ENCODE data around the gene CPNE6.

Gene CPNE6

DNA sequence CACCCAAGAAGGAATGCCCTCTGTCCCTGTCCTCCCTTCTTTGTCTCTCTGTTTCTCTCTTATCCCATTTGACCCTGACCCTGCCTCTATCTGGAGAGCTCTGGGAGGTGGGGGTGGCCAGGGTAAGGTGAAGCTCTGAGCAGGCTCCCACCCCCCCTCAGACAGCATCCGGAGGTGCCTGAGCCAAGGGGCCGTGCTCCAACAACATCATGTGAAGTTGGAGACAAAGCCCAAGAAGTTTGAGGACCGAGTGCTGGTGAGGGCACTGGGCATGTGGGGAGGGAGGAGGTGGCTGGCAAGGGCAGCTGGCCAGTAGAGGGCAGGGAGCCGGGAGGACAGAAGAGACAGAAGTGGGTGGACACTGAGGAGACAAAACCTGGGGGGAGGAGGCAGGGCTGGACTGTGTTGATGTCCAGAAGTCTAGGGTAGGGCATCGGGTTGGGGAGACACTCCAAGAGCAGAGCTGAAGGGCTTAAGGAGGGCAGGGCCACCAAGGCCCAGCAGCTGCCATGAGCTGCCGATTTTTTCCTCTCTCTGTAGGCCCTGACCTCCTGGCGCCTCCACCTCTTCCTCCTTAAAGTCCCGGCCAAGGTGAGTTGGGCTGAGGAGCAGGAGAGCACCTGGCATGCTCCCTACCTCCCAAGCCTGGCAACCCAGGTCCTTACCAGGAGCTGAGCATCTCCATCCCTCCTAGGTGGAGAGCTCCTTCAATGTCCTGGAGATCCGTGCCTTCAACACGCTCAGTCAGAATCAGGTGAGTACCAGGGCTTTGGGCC is 17.6 kb upstream of the CPNE6 start:
- TF ChIP-seq, protein P1, sequence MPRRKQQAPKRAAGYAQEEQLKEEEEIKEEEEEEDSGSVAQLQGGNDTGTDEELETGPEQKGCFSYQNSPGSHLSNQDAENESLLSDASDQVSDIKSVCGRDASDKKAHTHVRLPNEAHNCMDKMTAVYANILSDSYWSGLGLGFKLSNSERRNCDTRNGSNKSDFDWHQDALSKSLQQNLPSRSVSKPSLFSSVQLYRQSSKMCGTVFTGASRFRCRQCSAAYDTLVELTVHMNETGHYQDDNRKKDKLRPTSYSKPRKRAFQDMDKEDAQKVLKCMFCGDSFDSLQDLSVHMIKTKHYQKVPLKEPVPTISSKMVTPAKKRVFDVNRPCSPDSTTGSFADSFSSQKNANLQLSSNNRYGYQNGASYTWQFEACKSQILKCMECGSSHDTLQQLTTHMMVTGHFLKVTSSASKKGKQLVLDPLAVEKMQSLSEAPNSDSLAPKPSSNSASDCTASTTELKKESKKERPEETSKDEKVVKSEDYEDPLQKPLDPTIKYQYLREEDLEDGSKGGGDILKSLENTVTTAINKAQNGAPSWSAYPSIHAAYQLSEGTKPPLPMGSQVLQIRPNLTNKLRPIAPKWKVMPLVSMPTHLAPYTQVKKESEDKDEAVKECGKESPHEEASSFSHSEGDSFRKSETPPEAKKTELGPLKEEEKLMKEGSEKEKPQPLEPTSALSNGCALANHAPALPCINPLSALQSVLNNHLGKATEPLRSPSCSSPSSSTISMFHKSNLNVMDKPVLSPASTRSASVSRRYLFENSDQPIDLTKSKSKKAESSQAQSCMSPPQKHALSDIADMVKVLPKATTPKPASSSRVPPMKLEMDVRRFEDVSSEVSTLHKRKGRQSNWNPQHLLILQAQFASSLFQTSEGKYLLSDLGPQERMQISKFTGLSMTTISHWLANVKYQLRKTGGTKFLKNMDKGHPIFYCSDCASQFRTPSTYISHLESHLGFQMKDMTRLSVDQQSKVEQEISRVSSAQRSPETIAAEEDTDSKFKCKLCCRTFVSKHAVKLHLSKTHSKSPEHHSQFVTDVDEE (CRISPR knock-in tag; IDR thresholded peaks at IDR 0.05) = no peak
- no peak for TF ChIP-seq ZNF565 (CRISPR knock-in tag; conservative IDR thresholded peaks at IDR 0.05; ENCODE audit: low read depth)
- no peak for TF ChIP-seq ARNTL (CRISPR knock-in tag; IDR thresholded peaks at IDR 0.05; ENCODE audit: borderline replicate concordance, low read depth)
- no peak for TF ChIP-seq SNAI2 (CRISPR knock-in tag; IDR thresholded peaks at IDR 0.05)
- no peak for TF ChIP-seq OSR1 (CRISPR knock-in tag; IDR thresholded peaks at IDR 0.05)
- TF ChIP-seq BACH2 (CRISPR knock-in tag; IDR thresholded peaks at IDR 0.05; ENCODE audit: borderline replicate concordance) = no peak
- TF ChIP-seq ESRRG (CRISPR knock-in tag; IDR thresholded peaks at IDR 0.05) = no peak
- no peak for TF ChIP-seq ISL1 (CRISPR knock-in tag; IDR thresholded peaks at IDR 0.05)

DNA sequence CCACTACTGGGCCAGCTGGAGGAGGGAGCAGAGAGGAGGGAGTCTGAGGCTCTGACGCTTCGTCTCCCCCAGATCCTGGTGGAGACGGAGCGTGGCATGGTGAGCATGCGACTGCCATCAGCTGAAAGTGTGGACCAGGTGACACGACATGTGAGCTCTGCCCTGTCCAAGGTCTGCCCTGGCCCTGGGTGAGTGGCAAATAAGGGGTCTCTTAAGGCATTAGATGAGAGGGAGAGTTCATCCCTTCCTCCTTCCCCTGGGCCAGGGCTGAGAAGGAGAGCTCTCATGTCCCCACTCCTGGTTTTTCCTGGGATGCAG is 17.1 kb upstream of the CPNE6 start:
- no peak for TF ChIP-seq ZNF8 (CRISPR knock-in tag; IDR thresholded peaks at IDR 0.05)
- TF ChIP-seq OSR1 (CRISPR knock-in tag; IDR thresholded peaks at IDR 0.05) = no peak
- no peak for TF ChIP-seq TCF4 (CRISPR knock-in tag; IDR thresholded peaks at IDR 0.05; ENCODE audit: borderline replicate concordance)
- TF ChIP-seq PPARA (CRISPR knock-in tag; IDR thresholded peaks at IDR 0.05; ENCODE audit: borderline replicate concordance) = no peak
- TF ChIP-seq ZFP30 (CRISPR knock-in tag; IDR thresholded peaks at IDR 0.05) = no peak

More for the DNA sequence above, 17.6 kb upstream of the CPNE6 start:
- ATAC-seq = no peak

DNA sequence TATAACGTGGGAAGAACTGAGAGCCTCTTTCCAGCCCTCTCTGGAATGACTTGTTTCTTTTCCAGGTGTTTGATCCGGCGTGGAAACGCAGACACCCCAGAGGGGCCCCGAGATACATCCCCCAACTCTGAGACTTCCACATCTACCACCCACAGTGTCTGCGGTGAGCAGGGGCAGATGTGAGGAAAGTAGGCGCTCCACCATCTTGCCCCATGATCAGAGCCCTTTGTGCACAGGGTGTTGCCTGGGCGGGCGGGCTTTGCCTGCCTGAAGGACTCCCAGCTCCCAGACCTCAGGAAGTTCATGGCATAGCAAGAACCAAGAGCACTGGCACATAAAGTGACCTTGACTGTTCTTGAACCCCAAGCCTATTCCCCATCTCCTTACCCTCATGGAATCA is 16.7 kb upstream of the CPNE6 start:
- ATAC-seq = no peak
- TF ChIP-seq CSDC2 (CRISPR knock-in tag; IDR thresholded peaks at IDR 0.05) = no peak
- no peak for TF ChIP-seq PPARA (CRISPR knock-in tag; IDR thresholded peaks at IDR 0.05; ENCODE audit: borderline replicate concordance)
- TF ChIP-seq, protein P1 (CRISPR knock-in tag; IDR thresholded peaks at IDR 0.05) = no peak
- TF ChIP-seq OSR1 (CRISPR knock-in tag; IDR thresholded peaks at IDR 0.05) = no peak
- no peak for TF ChIP-seq TCF4 (CRISPR knock-in tag; IDR thresholded peaks at IDR 0.05; ENCODE audit: borderline replicate concordance)
- TF ChIP-seq TOX (CRISPR knock-in tag; IDR thresholded peaks at IDR 0.05; ENCODE audit: borderline replicate concordance) = no peak
- no peak for TF ChIP-seq GLIS3 (CRISPR knock-in tag; IDR thresholded peaks at IDR 0.05)
- TF ChIP-seq BACH2 (CRISPR knock-in tag; IDR thresholded peaks at IDR 0.05; ENCODE audit: borderline replicate concordance) = no peak
- TF ChIP-seq, protein P2, sequence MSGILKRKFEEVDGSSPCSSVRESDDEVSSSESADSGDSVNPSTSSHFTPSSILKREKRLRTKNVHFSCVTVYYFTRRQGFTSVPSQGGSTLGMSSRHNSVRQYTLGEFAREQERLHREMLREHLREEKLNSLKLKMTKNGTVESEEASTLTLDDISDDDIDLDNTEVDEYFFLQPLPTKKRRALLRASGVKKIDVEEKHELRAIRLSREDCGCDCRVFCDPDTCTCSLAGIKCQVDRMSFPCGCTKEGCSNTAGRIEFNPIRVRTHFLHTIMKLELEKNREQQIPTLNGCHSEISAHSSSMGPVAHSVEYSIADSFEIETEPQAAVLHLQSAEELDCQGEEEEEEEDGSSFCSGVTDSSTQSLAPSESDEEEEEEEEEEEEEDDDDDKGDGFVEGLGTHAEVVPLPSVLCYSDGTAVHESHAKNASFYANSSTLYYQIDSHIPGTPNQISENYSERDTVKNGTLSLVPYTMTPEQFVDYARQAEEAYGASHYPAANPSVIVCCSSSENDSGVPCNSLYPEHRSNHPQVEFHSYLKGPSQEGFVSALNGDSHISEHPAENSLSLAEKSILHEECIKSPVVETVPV (CRISPR knock-in tag; IDR thresholded peaks at IDR 0.05) = no peak
- TF ChIP-seq ZFP30 (CRISPR knock-in tag; IDR thresholded peaks at IDR 0.05) = no peak
- no peak for TF ChIP-seq ESRRG (CRISPR knock-in tag; IDR thresholded peaks at IDR 0.05)
- no peak for TF ChIP-seq ZFP3 (CRISPR knock-in tag; IDR thresholded peaks at IDR 0.05)
- no peak for TF ChIP-seq ARNTL (CRISPR knock-in tag; IDR thresholded peaks at IDR 0.05; ENCODE audit: borderline replicate concordance, low read depth)
- TF ChIP-seq, protein P3, sequence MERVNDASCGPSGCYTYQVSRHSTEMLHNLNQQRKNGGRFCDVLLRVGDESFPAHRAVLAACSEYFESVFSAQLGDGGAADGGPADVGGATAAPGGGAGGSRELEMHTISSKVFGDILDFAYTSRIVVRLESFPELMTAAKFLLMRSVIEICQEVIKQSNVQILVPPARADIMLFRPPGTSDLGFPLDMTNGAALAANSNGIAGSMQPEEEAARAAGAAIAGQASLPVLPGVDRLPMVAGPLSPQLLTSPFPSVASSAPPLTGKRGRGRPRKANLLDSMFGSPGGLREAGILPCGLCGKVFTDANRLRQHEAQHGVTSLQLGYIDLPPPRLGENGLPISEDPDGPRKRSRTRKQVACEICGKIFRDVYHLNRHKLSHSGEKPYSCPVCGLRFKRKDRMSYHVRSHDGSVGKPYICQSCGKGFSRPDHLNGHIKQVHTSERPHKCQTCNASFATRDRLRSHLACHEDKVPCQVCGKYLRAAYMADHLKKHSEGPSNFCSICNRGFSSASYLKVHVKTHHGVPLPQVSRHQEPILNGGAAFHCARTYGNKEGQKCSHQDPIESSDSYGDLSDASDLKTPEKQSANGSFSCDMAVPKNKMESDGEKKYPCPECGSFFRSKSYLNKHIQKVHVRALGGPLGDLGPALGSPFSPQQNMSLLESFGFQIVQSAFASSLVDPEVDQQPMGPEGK (CRISPR knock-in tag; IDR thresholded peaks at IDR 0.05; ENCODE audit: borderline replicate concordance) = no peak
- TF ChIP-seq, protein P4, sequence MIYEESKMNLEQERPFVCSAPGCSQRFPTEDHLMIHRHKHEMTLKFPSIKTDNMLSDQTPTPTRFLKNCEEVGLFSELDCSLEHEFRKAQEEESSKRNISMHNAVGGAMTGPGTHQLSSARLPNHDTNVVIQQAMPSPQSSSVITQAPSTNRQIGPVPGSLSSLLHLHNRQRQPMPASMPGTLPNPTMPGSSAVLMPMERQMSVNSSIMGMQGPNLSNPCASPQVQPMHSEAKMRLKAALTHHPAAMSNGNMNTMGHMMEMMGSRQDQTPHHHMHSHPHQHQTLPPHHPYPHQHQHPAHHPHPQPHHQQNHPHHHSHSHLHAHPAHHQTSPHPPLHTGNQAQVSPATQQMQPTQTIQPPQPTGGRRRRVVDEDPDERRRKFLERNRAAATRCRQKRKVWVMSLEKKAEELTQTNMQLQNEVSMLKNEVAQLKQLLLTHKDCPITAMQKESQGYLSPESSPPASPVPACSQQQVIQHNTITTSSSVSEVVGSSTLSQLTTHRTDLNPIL (CRISPR knock-in tag; IDR thresholded peaks at IDR 0.05; ENCODE audit: low read depth) = no peak
- TF ChIP-seq ZNF565 (CRISPR knock-in tag; conservative IDR thresholded peaks at IDR 0.05; ENCODE audit: low read depth) = no peak

More for the DNA sequence above, 17.1 kb upstream of the CPNE6 start:
- ATAC-seq = no peak

All from SK-N-SH treated with all-trans-retinoic acid at 6 μM for 48 hours (cell line).